Endothelial cell of umbilical vein (primary cell): ENCODE results near the gene KCNS3. TPM values are rescaled to one million over a fixed set of nuclear protein-coding genes. Genes with fewer than 3 reads are reported as not detected.

Experiments
- BruUV-seq: library from RNA; stranded (reverse); fragments of 400-500 nt; replicated peaks from 2 replicates; lab custom pipeline; 2021; lab: Mats Ljungman, UMichigan
- CTCF ChIA-PET: fragments of 300-600, 350-600 bp; sonication (Branson Sonifier 250); formaldehyde crosslinking; loops from one replicate; lab custom pipeline; 2021; ENCODE audit warnings: antibody characterized with exemption, inconsistent platforms; lab: Charles Lee
- POLR2A ChIA-PET: fragments of 300-600, 350-600 bp; sonication (Branson Sonifier 250); formaldehyde crosslinking; loops from one replicate; lab custom pipeline; 2021; ENCODE audit warnings: antibody characterized with exemption, inconsistent platforms; lab: Charles Lee
- DNase-seq: peaks from one replicate; pipeline ENCODE4 v3.0.0-alpha.2; 2011; ENCODE audit warnings: low read depth, low spot score
- FAIRE-seq: peaks from 2 replicates; lab custom pipeline; 2011; peaks lifted over from hg19 to GRCh38; lab: Jason Lieb, UNC
- H2AFZ ChIP-seq: 2 replicates; pipeline ENCODE4 v1.6.0; 2012; ENCODE audit warnings: low read depth, low read length, control low read depth, inconsistent platforms
- H3K27ac ChIP-seq: 2 replicates; pipeline ENCODE4 v1.5.1; 2011; ENCODE audit warnings: low read depth, mild to moderate bottlenecking, control low read depth, low read length, moderate library complexity; ENCODE audit not compliant: insufficient read depth
- H3K27me3 ChIP-seq, 2 experiments: 2 replicates each; pipeline versions ENCODE4 v1.6.0 to v1.6.1; 2011; ENCODE audit warnings: low read length in 2 of 2, mixed read lengths in 1 of 2; ENCODE audit not compliant: control insufficient read depth in 2 of 2, insufficient read depth in 2 of 2
- H3K36me3 ChIP-seq, 2 experiments: 2 replicates in 1 of 2; 3 replicates in 1 of 2; pipeline ENCODE4 v1.5.1; 2011; ENCODE audit warnings: low read length in 2 of 2, mild to moderate bottlenecking in 1 of 2, moderate library complexity in 1 of 2; ENCODE audit not compliant: control insufficient read depth in 2 of 2, insufficient read depth in 2 of 2; ENCODE audit errors: extremely low read depth in 1 of 2
- H3K4me1 ChIP-seq: 3 replicates; pipeline ENCODE4 v1.5.1; 2011; ENCODE audit warnings: mild to moderate bottlenecking, low read length; ENCODE audit not compliant: control insufficient read depth, insufficient read depth; ENCODE audit errors: extremely low read depth
- H3K4me2 ChIP-seq: 2 replicates; pipeline ENCODE4 v1.6.1; 2011; ENCODE audit warnings: low read length, control low read depth, mixed read lengths; ENCODE audit not compliant: insufficient read depth
- H3K4me3 ChIP-seq, 3 experiments: fragments of 200-600 bp in 1 of 3; sonication (generic), shearing (Covaris generic) in 1 of 3; replicated peaks in 1 of 3; 2 replicates each; pipeline ENCODE4 v1.5.1; 2011 to 2016; ENCODE audit warnings: control low read depth in 3 of 3, low read length in 3 of 3, mild to moderate bottlenecking in 2 of 3, inconsistent platforms in 1 of 3, low read depth in 1 of 3, moderate library complexity in 1 of 3; ENCODE audit not compliant: insufficient read depth in 1 of 3
- H3K79me2 ChIP-seq: 2 replicates; pipeline ENCODE4 v1.6.0; 2012; ENCODE audit warnings: low read length, inconsistent platforms; ENCODE audit not compliant: control insufficient read depth, insufficient read depth
- H3K9ac ChIP-seq: replicated peaks from 2 replicates; pipeline ENCODE3; 2011; ENCODE audit warnings: low read length, control low read depth; ENCODE audit not compliant: insufficient read depth; ENCODE audit errors: extremely low read depth
- H3K9me1 ChIP-seq: replicated peaks from 3 replicates; pipeline ENCODE4 v1.6.0; 2011; ENCODE audit warnings: mild to moderate bottlenecking, low read length; ENCODE audit not compliant: control insufficient read depth, insufficient read depth; ENCODE audit errors: extremely low read depth
- H3K9me3 ChIP-seq: replicated peaks from 2 replicates; pipeline ENCODE4 v1.5.1; 2012; ENCODE audit warnings: low read length, inconsistent platforms; ENCODE audit not compliant: control insufficient read depth, insufficient read depth
- H4K20me1 ChIP-seq: replicated peaks from 2 replicates; pipeline ENCODE3; 2011; ENCODE audit warnings: mild to moderate bottlenecking, low read length; ENCODE audit not compliant: control insufficient read depth, insufficient read depth; ENCODE audit errors: extremely low read depth
- EZH2 ChIP-seq: IDR thresholded peaks from 2 replicates; pipeline ENCODE4 v1.6.1; 2012; ENCODE audit warnings: borderline replicate concordance, low read depth, mild to moderate bottlenecking, moderate library complexity, low read length, inconsistent platforms; ENCODE audit not compliant: severe bottlenecking
- FOS ChIP-seq: IDR thresholded peaks from 2 replicates; pipeline ENCODE4 v1.6.1; 2011; ENCODE audit warnings: mild to moderate bottlenecking, low read length, moderate library complexity, borderline replicate concordance; ENCODE audit not compliant: insufficient read depth
- GATA2 ChIP-seq: IDR thresholded peaks from 2 replicates; pipeline ENCODE4 v1.7.0; 2011; ENCODE audit warnings: low read depth, mild to moderate bottlenecking, moderate library complexity, mixed read lengths, low read length; ENCODE audit not compliant: insufficient read length, insufficient read depth
- JUN ChIP-seq: IDR thresholded peaks from 2 replicates; pipeline ENCODE4 v1.6.1; 2011; ENCODE audit warnings: borderline replicate concordance, low read depth; ENCODE audit not compliant: insufficient read length, insufficient read depth
- MYC ChIP-seq: IDR thresholded peaks from one replicate; pipeline ENCODE4 v1.6.1; 2011; ENCODE audit warnings: mild to moderate bottlenecking, low read depth, low read length
- POLR2A ChIP-seq: IDR thresholded peaks from 2 replicates; pipeline ENCODE4 v1.6.1; 2012; ENCODE audit warnings: low read depth, mild to moderate bottlenecking, control low read depth, low read length
- POLR2AphosphoS5 ChIP-seq: IDR thresholded peaks from 2 replicates; pipeline ENCODE4 v1.6.1; 2012; ENCODE audit warnings: low read depth, mild to moderate bottlenecking, control low read depth, low read length, moderate library complexity; ENCODE audit not compliant: insufficient read depth
- dilution Hi-C: fragments of 300-500 bp; cut with MboI; formaldehyde crosslinking; loops from one replicate; pipeline ENCODE4 v1.15.0; 2019; ENCODE audit warnings: low sequenced_read_pairs; ENCODE audit not compliant: extremely low pct_ligation_motif_present
- intact Hi-C: fragments of 100-400 bp; cut with micrococcal nuclease; formaldehyde crosslinking; loops from one replicate; pipeline ENCODE4 v1.10.0; 2022
- polyA plus RNA-seq, 4 experiments: library from polyadenylated mRNA; depleted of rRNA in 3 of 4; stranded (reverse) in 3 of 4; unstranded in 1 of 4; fragments of >200 nt; gene quantifications; 2 replicates each; pipeline versions ENCODE4 v1.2.1 to v1.2.3, GENCODE V29; 2011 to 2012; ENCODE audit warnings: missing spikeins in 1 of 4
- total RNA-seq: library from RNA; stranded (reverse); gene quantifications from 2 replicates; pipeline ENCODE4 v1.2.3, GENCODE V29; 2021
- TF ChIP-seq, protein P1 (sequence below): IDR thresholded peaks from 2 replicates; pipeline ENCODE4 v1.6.1; 2011; ENCODE audit not compliant: insufficient read depth, insufficient read length
- TF ChIP-seq, protein P2 (sequence below), 2 donors: IDR thresholded peaks; 1 replicate in 1 of 2; 2 replicates in 1 of 2; pipeline ENCODE4 v1.5.1; 2011; ENCODE audit warnings: low read length in 2 of 2, mild to moderate bottlenecking in 2 of 2, moderate library complexity in 2 of 2, control low read depth in 1 of 2, inconsistent platforms in 1 of 2, low read depth in 1 of 2; ENCODE audit not compliant: insufficient read depth in 1 of 2; ENCODE audit errors: extremely low read depth in 1 of 2

The KCNS3 gene
- total and polyA plus RNA-seq, 2 donors (not counting 3 experiments of a cell fraction or from before 2014, with no cell fraction given) = 0.75 to 2.4 TPM

DNA sequence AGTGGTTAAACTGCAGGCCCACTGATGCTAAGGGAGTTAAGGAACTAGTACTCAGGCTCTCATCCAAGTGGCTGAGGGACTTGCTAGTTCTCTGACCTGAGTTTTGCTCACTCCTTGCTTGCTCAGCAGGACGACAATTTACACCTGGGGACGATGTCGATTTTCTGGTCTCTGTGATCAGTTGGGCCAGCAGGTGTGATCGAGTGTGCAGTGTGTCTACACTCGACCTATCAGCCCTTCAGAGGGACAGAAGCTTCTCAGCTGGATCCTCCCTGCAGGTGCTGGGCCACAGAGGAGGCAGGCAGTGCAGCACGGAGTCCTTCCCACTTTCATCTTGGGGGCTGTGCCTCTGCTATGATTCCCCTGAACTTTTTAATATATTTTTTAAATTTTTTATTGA is 71.5 kb downstream of the KCNS3 start:
- BruUV-seq = no TSS peak
- H3K27ac ChIP-seq = no peak overlapping the region
- no peaks in the 10 kb centered on the region for H3K4me1 ChIP-seq
- no peak for TF ChIP-seq JUN
- TF ChIP-seq MYC = no peak
- no peak for TF ChIP-seq FOS
- H3K9me3 ChIP-seq = no peaks in the 10 kb centered on the region
- H3K79me2 ChIP-seq = no peaks in the 10 kb centered on the region
- DNase-seq (no peak), FAIRE-seq (no peak)
- H3K9me1 ChIP-seq = no peaks in the 10 kb centered on the region
- H3K36me3 ChIP-seq = no peaks in the 10 kb centered on the region
- no peak overlapping the region for H3K4me2 ChIP-seq
- H3K9ac ChIP-seq = no peak overlapping the region
- intact Hi-C loops = no loop called here
- CTCF ChIA-PET = no interaction called here
- H4K20me1 ChIP-seq = no peaks in the 10 kb centered on the region
- POLR2A ChIA-PET = no interaction called here
- dilution Hi-C loops = no loop called here
- H2AFZ ChIP-seq = no peak overlapping the region
- no peak overlapping the region for H3K4me3 ChIP-seq
- no peaks in the 10 kb centered on the region for H3K27me3 ChIP-seq

DNA sequence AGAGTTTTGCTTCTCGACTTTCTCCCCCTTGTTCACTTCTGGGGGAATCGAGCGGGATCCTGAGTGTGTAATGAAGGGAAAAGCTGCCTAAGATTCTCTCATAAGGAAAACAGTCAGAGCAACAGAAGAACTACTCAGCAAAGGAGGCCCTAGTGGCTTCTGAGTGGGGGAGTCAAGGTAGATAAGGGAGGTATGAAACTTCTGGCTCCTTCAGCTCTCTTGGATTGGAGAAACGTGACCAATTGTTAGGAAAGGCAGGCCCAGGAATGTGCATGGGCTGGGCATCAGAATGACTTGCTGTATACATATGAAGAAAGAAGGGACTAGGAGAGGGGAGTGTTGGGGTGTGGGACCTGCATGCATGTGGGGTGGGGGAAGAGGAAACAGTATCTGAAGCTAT is 73.1 kb downstream of the KCNS3 start:
- H2AFZ ChIP-seq = no peak overlapping the region
- no peak overlapping the region for H3K9ac ChIP-seq
- H3K9me3 ChIP-seq = no peaks in the 10 kb centered on the region
- H3K27me3 ChIP-seq = no peaks in the 10 kb centered on the region
- no peak overlapping the region for H3K27ac ChIP-seq
- no peak overlapping the region for H3K4me2 ChIP-seq
- dilution Hi-C loops = no loop called here
- H3K9me1 ChIP-seq = no peaks in the 10 kb centered on the region
- no TSS peak for BruUV-seq
- intact Hi-C loops = no loop called here
- H3K4me3 ChIP-seq = no peak overlapping the region
- ChIA-PET CTCF (no interaction called here), POLR2A (no interaction called here)
- no peaks in the 10 kb centered on the region for H3K36me3 ChIP-seq
- FAIRE-seq (no peak), DNase-seq (no peak)
- H3K79me2 ChIP-seq = no peaks in the 10 kb centered on the region
- H3K4me1 ChIP-seq = no peaks in the 10 kb centered on the region
- no peaks in the 10 kb centered on the region for H4K20me1 ChIP-seq
- TF ChIP-seq GATA2 = no peak
- TF ChIP-seq POLR2A = no peak
- no peak for TF ChIP-seq POLR2AphosphoS5
- no peak for TF ChIP-seq EZH2
- TF ChIP-seq, protein P1, sequence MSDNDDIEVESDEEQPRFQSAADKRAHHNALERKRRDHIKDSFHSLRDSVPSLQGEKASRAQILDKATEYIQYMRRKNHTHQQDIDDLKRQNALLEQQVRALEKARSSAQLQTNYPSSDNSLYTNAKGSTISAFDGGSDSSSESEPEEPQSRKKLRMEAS = no peak
- no peak for TF ChIP-seq JUN
- TF ChIP-seq, protein P2, sequence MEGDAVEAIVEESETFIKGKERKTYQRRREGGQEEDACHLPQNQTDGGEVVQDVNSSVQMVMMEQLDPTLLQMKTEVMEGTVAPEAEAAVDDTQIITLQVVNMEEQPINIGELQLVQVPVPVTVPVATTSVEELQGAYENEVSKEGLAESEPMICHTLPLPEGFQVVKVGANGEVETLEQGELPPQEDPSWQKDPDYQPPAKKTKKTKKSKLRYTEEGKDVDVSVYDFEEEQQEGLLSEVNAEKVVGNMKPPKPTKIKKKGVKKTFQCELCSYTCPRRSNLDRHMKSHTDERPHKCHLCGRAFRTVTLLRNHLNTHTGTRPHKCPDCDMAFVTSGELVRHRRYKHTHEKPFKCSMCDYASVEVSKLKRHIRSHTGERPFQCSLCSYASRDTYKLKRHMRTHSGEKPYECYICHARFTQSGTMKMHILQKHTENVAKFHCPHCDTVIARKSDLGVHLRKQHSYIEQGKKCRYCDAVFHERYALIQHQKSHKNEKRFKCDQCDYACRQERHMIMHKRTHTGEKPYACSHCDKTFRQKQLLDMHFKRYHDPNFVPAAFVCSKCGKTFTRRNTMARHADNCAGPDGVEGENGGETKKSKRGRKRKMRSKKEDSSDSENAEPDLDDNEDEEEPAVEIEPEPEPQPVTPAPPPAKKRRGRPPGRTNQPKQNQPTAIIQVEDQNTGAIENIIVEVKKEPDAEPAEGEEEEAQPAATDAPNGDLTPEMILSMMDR (IDR thresholded peaks at IDR 0.05; ENCODE audit: extremely low read depth in 1 of 2, insufficient read depth in 1 of 2, low read depth in 1 of 2, low read length in 2 of 2) = no peak
- no peak for TF ChIP-seq MYC
- TF ChIP-seq FOS = no peak
